GM06990 (cell line): ENCODE measurements around the gene CRAMP1.
"Not testable (repeated sequence)": the region's sequence is repeated elsewhere in the genome, so short reads cannot be mapped to it uniquely, and the experiment has no call there.

Experiments used
- DNase-seq: peaks from one replicate; pipeline ENCODE4 v3.0.0-alpha.2; 2011; ENCODE audit not compliant: insufficient read length; ENCODE audit errors: extremely low read depth
- H3K27me3 ChIP-seq: replicated peaks from 2 replicates; pipeline ENCODE4 v1.6.0; 2011; ENCODE audit warnings: low read length; ENCODE audit not compliant: control insufficient read depth, insufficient read depth
- H3K36me3 ChIP-seq: 2 replicates; pipeline ENCODE4 v1.5.1; 2011; ENCODE audit warnings: low read length; ENCODE audit not compliant: control insufficient read depth, insufficient read depth
- H3K4me3 ChIP-seq: replicated peaks from 2 replicates; pipeline ENCODE4 v1.5.1; 2011; ENCODE audit warnings: low read depth, mild to moderate bottlenecking, control low read depth, low read length
- TF ChIP-seq, protein P1 (sequence below): IDR thresholded peaks from 2 replicates; pipeline ENCODE4 v1.5.1; 2011; ENCODE audit warnings: low read length, control low read depth, mild to moderate bottlenecking, inconsistent platforms; ENCODE audit not compliant: insufficient read depth, poor library complexity, severe bottlenecking

Gene CRAMP1

DNA sequence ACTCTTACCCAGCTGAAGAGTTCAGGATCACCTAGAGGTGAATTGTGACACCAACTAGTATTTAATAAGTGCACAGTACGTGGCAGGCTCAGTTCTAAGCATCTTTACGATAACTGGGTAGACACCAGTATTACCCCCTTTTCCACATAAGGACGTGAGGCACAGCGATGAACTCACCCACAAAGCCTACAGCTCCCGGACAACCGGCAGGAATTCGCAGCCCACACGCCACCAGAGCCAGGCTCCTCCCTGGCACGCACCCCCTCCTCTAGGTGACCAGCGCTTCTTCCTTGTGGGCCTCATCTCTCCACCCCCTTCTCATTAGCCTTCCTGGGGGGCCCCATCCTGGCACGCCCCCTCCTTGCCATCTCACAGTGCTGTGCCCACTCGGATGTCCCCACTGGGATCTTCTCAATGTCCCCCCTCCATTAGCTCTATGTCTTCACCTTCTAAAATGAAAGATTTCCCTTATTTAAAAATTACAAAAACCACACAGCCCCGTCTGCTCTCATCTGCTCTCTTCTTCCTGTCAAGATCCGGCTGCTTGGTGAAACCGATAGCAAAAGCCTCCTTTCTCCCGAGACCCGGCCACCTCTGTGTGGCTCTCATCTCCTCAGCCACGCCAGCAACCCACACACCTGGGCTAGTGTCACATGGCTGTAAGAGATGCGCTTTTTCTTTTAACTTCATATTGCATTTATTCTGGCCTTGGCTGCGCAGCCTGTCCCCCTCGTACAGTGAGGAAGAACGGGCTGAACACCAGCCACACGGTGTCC lies 21.0 kb upstream of the CRAMP1 start:
- no peak overlapping the region for H3K4me3 ChIP-seq
- no peak for DNase-seq
- TF ChIP-seq, protein P1, sequence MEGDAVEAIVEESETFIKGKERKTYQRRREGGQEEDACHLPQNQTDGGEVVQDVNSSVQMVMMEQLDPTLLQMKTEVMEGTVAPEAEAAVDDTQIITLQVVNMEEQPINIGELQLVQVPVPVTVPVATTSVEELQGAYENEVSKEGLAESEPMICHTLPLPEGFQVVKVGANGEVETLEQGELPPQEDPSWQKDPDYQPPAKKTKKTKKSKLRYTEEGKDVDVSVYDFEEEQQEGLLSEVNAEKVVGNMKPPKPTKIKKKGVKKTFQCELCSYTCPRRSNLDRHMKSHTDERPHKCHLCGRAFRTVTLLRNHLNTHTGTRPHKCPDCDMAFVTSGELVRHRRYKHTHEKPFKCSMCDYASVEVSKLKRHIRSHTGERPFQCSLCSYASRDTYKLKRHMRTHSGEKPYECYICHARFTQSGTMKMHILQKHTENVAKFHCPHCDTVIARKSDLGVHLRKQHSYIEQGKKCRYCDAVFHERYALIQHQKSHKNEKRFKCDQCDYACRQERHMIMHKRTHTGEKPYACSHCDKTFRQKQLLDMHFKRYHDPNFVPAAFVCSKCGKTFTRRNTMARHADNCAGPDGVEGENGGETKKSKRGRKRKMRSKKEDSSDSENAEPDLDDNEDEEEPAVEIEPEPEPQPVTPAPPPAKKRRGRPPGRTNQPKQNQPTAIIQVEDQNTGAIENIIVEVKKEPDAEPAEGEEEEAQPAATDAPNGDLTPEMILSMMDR, result no peak
- H3K36me3 ChIP-seq, result no peaks in the 10 kb centered on the region
- no peaks in the 10 kb centered on the region for H3K27me3 ChIP-seq

DNA sequence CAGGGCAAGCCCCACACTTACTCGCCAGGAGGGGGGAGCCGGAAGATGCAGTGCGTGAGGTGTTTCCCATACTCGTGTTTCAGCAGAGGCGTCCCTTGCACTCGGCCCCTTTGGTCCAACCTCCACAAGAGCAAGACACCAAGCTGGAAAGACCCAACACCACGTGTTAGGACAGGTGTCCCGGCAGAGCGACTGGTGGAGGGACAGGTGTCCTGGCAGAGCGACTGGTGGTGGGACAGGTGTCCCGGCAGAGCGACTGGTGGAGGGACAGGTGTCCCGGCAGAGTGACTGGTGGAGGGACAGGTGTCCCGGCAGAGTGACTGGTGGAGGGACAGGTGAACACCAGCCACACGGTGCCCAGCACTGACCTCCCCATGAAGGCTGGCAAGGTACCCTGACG lies 19.7 kb upstream of the CRAMP1 start:
- Histone ChIP-seq H3K27me3 (no peaks in the 10 kb centered on the region), H3K36me3 (no peaks in the 10 kb centered on the region), H3K4me3 (no peak overlapping the region)
- TF ChIP-seq, protein P1, result no peak
- no peak for DNase-seq

- H3K36me3 ChIP-seq, H3K4me3 ChIP-seq, DNase-seq, H3K27me3 ChIP-seq: not testable (repeated sequence)
Observed at GRCh38 chr16:1595511-1595910, 16.6 kb upstream of the CRAMP1 start.

DNA sequence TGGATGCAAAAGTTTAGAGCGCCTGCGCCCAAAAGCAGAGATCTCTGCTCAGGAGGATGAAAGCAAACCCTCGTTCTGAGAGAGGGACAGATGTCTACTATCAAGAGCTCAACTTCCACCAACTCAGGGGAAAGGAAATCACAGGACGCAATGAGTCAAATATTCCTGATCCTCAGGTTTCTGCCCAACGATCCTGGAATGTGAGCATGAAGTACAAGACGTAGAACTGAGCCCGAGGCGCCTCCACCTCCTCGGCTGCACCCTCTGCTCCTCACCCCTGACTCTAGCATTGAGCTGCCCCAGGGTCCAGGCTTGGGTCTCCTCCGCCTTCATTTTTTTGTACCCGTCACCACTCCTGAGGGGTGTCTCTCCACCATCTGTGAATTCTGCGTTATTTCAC lies 15.6 kb upstream of the CRAMP1 start:
- H3K36me3 ChIP-seq, result no peaks in the 10 kb centered on the region
- H3K4me3 ChIP-seq, result no peak overlapping the region
- no peaks in the 10 kb centered on the region for H3K27me3 ChIP-seq
- no peak for DNase-seq
- TF ChIP-seq, protein P1, result no peak

GRCh38 chr16:1597154-1597553 lies 15.0 kb upstream of the CRAMP1 start:
- Histone ChIP-seq H3K27me3 (no peaks in the 10 kb centered on the region), H3K36me3 (no peaks in the 10 kb centered on the region), H3K4me3 (no peak overlapping the region)
- no peak for DNase-seq
- TF ChIP-seq, protein P1, result no peak

DNA sequence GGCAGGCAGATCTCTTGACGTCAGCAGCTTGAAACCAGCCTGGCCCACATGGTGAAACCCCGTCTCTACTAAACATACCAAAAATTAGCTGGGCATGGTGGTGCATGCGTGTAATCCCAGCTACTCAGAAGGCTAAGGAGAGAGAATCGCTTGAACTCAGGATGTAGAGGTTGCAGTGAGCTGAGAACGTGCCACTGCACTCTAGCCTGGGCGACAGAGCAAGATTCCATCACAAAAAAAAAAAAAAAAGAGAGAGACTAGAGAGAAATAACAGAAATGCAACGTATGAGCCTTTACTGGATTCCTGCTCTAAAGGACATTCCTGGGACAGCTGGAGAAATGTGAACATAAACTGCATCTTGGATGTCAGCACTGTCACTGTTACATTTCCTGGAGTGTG lies 11.1 kb upstream of the CRAMP1 start:
- TF ChIP-seq, protein P1, result no peak
- H3K36me3 ChIP-seq, result no peaks in the 10 kb centered on the region
- no peak for DNase-seq
- H3K27me3 ChIP-seq, result no peaks in the 10 kb centered on the region
- no peak overlapping the region for H3K4me3 ChIP-seq
